K562 (cell line): ENCODE results near the gene PLA2R1. TPM values are rescaled to one million over a fixed set of nuclear protein-coding genes. Genes with fewer than 3 reads are reported as not detected.

Source experiments
- ATAC-seq: fragments of 200-7000 bp; cut with Tn5 transposase; 3 replicates; pipeline ENCODE4 v1.9.1; 2020; ENCODE audit warnings: moderate library complexity
- BruUV-seq: library from RNA; stranded (reverse); fragments of 400-500 nt; replicated peaks from 2 replicates; lab custom pipeline; 2021; lab: Mats Ljungman, UMichigan
- CTCF ChIA-PET: fragments of 300-600 bp; formaldehyde crosslinking; extraction: SDS; loops from one replicate; lab custom pipeline; 2021; ENCODE audit warnings: low intra/inter-chr PET ratio; lab: Yijun Ruan, JAX
- POLR2A ChIA-PET: fragments of 300-600, 350-650 bp; sonication (Branson Sonifier 250); formaldehyde crosslinking; extraction: SDS; loops from one replicate; lab custom pipeline; 2021; ENCODE audit warnings: antibody characterized with exemption, inconsistent platforms; lab: Yijun Ruan, JAX
- DNase-seq, 4 experiments: peaks; one replicate each; pipeline versions ENCODE4 v3.0.0 to v3.0.0-alpha.2; 2011 to 2018; ENCODE audit warnings: low spot score in 3 of 4, mixed read lengths in 3 of 4; ENCODE audit errors: extremely low read depth in 1 of 4
- FAIRE-seq: peaks from 2 replicates; lab custom pipeline; 2011; peaks lifted over from hg19 to GRCh38; lab: Jason Lieb, UNC
- H2AFZ ChIP-seq: 2 replicates; pipeline ENCODE4 v1.6.0; 2011; ENCODE audit warnings: low read depth, low read length, control low read depth, inconsistent platforms
- H3K27ac ChIP-seq: fragments of 200-600 bp; 3 replicates; pipeline ENCODE4 v1.8.0; 2011; ENCODE audit warnings: low read depth, mild to moderate bottlenecking, control low read depth, inconsistent platforms, low read length, moderate library complexity, mixed read lengths; ENCODE audit errors: extremely low read depth
- H3K27me3 ChIP-seq, 2 experiments: fragments of 300-600 bp in 1 of 2; 2 replicates in 1 of 2; 3 replicates in 1 of 2; pipeline versions ENCODE4 v1.6.0 to v1.8.0; 2011; ENCODE audit warnings: inconsistent platforms in 2 of 2, low read length in 2 of 2, mild to moderate bottlenecking in 1 of 2, mixed read lengths in 1 of 2, moderate library complexity in 1 of 2; ENCODE audit not compliant: control insufficient read depth in 2 of 2, insufficient read depth in 2 of 2
- H3K36me3 ChIP-seq: fragments of 300-600 bp; 3 replicates; pipeline ENCODE4 v1.8.0; 2011; ENCODE audit warnings: mild to moderate bottlenecking, low read length, inconsistent platforms; ENCODE audit not compliant: control insufficient read depth, insufficient read depth
- H3K4me1 ChIP-seq, 2 experiments: fragments of 200-600 bp in 1 of 2; replicated peaks in 1 of 2; 2 replicates in 1 of 2; 3 replicates in 1 of 2; pipeline versions ENCODE4 v1.5.1 to v1.8.0; 2011; ENCODE audit warnings: inconsistent platforms in 2 of 2, low read length in 2 of 2, mild to moderate bottlenecking in 1 of 2, mixed read lengths in 1 of 2, moderate library complexity in 1 of 2; ENCODE audit not compliant: control insufficient read depth in 2 of 2, insufficient read depth in 2 of 2
- H3K4me2 ChIP-seq: 2 replicates; pipeline ENCODE4 v1.6.1; 2011; ENCODE audit warnings: low read length, control low read depth, inconsistent platforms, mixed read lengths; ENCODE audit not compliant: insufficient read depth
- H3K4me3 ChIP-seq: fragments of 200-600 bp; sonication (generic), shearing (Covaris generic); 2 replicates; pipeline ENCODE4 v1.5.1; 2016; ENCODE audit warnings: control low read depth, inconsistent platforms
- H3K79me2 ChIP-seq: fragments of 200-600 bp; 3 replicates; pipeline ENCODE4 v1.8.0; 2011; ENCODE audit warnings: low read length, inconsistent platforms; ENCODE audit not compliant: control insufficient read depth, insufficient read depth
- H3K9ac ChIP-seq, 2 experiments: 2 replicates each; pipeline versions ENCODE4 v1.6.0 to v1.6.1; 2011; ENCODE audit warnings: low read depth in 2 of 2, low read length in 2 of 2, control low read depth in 1 of 2, inconsistent platforms in 1 of 2, mild to moderate bottlenecking in 1 of 2, mixed read lengths in 1 of 2; ENCODE audit not compliant: insufficient read depth in 1 of 2
- H3K9me1 ChIP-seq: one replicate; pipeline ENCODE4 v1.6.0; 2011; ENCODE audit warnings: inconsistent platforms, mild to moderate bottlenecking, low read length, moderate library complexity; ENCODE audit not compliant: control insufficient read depth, insufficient read depth
- H3K9me3 ChIP-seq: replicated peaks from 2 replicates; pipeline ENCODE4 v1.5.1; 2011; ENCODE audit warnings: low read depth, low read length, inconsistent platforms; ENCODE audit not compliant: control insufficient read depth, insufficient read depth
- H4K20me1 ChIP-seq: replicated peaks from 2 replicates; pipeline ENCODE4 v1.6.1; 2011; ENCODE audit warnings: low read length, inconsistent platforms, mixed read lengths; ENCODE audit not compliant: control insufficient read depth, insufficient read depth
- FUS ChIP-seq: fragments of 200-400 bp; formaldehyde crosslinking; optimal IDR thresholded peaks from 2 replicates; pipeline ENCODE3; 2017; ENCODE audit warnings: low read depth, low read length
- HDAC2 ChIP-seq: fragments of 450-650 bp; IDR thresholded peaks from 2 replicates; pipeline ENCODE4 v1.6.1; 2016; ENCODE audit warnings: mild to moderate bottlenecking
- POLR2B ChIP-seq: fragments of 450-650 bp; IDR thresholded peaks from 2 replicates; pipeline ENCODE4 v1.6.1; 2018; ENCODE audit warnings: low read depth; ENCODE audit not compliant: partially characterized antibody
- ZNF707 ChIP-seq: fragments of 250-450 bp; sonication (Bioruptor Pico); conservative IDR thresholded peaks from 2 replicates; pipeline ENCODE4 v1.8.0; 2022; ENCODE audit warnings: inconsistent platforms, mild to moderate bottlenecking, moderate library complexity
- WGBS: fragments of 100-300 bp; shearing (Covaris generic); methylation state at CpG from one replicate; pipeline ENCODE4 v1.1.6; 2016; ENCODE audit warnings: low coverage, mixed read lengths; ENCODE audit not compliant: insufficient coverage; ENCODE audit errors: missing lambda C conversion rate; 5-methylcytosine and 5-hydroxymethylcytosine counted together
- in situ Hi-C: fragments of 300-500 bp; cut with MboI; formaldehyde crosslinking; loops from 4 replicates; pipeline ENCODE4 v1.15.0; 2018; ENCODE audit warnings: inconsistent platforms, mixed read lengths
- intact Hi-C: fragments of 100-400 bp; cut with micrococcal nuclease; formaldehyde crosslinking; loops from 2 replicates; pipeline ENCODE4 v1.14.2; 2022
- polyA plus RNA-seq, 8 experiments: library from polyadenylated mRNA; depleted of rRNA in 4 of 8; stranded (reverse) in 5 of 8; unstranded in 3 of 8; fragments of >200 nt; fragmentation: Nextera tagmentation in 2 of 8; fragmentation: Illumina TruSeq in 1 of 8; extraction: Ambion mirVana in 2 of 8; extraction: Trizol in 1 of 8; gene quantifications; 2 replicates each; pipeline versions ENCODE4 v1.2.1 to v1.2.3, GENCODE V29; 2011 to 2014; ENCODE audit warnings: inconsistent platforms in 1 of 8, missing spikeins in 1 of 8
- total RNA-seq, 7 experiments: library from RNA; depleted of rRNA in 6 of 7; stranded (reverse); fragments of >200 nt in 6 of 7; fragmentation: Illumina TruSeq in 2 of 7; extraction: Trizol in 2 of 7; gene quantifications; 2 replicates each; pipeline versions ENCODE4 v1.2.1 to v1.2.3, GENCODE V29; 2011 to 2021; ENCODE audit warnings: low replicate concordance in 1 of 7
- TF ChIP-seq, protein P1 (sequence below): fragments of 450-650 bp; IDR thresholded peaks from 2 replicates; pipeline ENCODE4 v1.6.1; 2018; ENCODE audit warnings: mild to moderate bottlenecking, low read depth; ENCODE audit not compliant: partially characterized antibody

PLA2R1 gene
- total and polyA plus RNA-seq, 9 of the 15 experiments (the other 6 are each of a cell fraction or from before 2014, with no cell fraction given), result not detected

- Histone ChIP-seq H3K9me3 (no peaks in the 10 kb centered on the region), H3K36me3 (no peaks in the 10 kb centered on the region)
- CTCF ChIA-PET, result no interaction called here
- POLR2A ChIA-PET, result interaction anchor here (0.6 to 0.7 kb wide), 2 partner anchors 21 to 994 kb away, joined by 3 read pairs; no protein-coding TSS in a partner anchor
- no peak for TF ChIP-seq HDAC2
- no peak for TF ChIP-seq FUS
- TF ChIP-seq, protein P1, sequence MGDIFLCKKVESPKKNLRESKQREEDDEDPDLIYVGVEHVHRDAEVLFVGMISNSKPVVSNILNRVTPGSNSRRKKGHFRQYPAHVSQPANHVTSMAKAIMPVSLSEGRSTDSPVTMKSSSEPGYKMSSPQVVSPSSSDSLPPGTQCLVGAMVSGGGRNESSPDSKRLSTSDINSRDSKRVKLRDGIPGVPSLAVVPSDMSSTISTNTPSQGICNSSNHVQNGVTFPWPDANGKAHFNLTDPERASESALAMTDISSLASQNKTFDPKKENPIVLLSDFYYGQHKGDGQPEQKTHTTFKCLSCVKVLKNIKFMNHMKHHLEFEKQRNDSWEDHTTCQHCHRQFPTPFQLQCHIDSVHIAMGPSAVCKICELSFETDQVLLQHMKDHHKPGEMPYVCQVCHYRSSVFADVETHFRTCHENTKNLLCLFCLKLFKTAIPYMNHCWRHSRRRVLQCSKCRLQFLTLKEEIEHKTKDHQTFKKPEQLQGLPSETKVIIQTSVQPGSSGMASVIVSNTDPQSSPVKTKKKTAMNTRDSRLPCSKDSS, result no peak
- TF ChIP-seq POLR2B, result no peak
- TF ChIP-seq ZNF707 (CRISPR knock-in tag), result no peak
- TF ChIP-seq, all 486 proteins: peak for 0
- Histone ChIP-seq H3K9ac (no peak overlapping the region), H3K4me2 (no peak overlapping the region), H3K4me3 (no peak overlapping the region), H3K4me1 (no peaks in the 10 kb centered on the region), H3K27ac (no peak overlapping the region), H3K79me2 (no peaks in the 10 kb centered on the region), H3K9me1 (no peaks in the 10 kb centered on the region), H3K27me3 (no peaks in the 10 kb centered on the region), H4K20me1 (no peaks in the 10 kb centered on the region), H2AFZ (no peak overlapping the region)
- under 1% methylated on average over 5 of the region's 5 CpGs for WGBS
- no TSS peak for BruUV-seq
- ATAC-seq (no peak), FAIRE-seq (no peak), DNase-seq (no peak)
- intact Hi-C loops, result no loop called here
- in situ Hi-C loops, result no loop called here
Observed at GRCh38 chr2:159976527-159977160, 85.8 kb downstream of the PLA2R1 start.
